Natural killer cell (primary cell): ENCODE measurements around the gene LMNA. TPM values are rescaled to one million over a fixed set of nuclear protein-coding genes. Genes with fewer than 3 reads are reported as not detected.

Experiments
- ATAC-seq, 3 donors: fragments of 150-1000 bp in 2 of 3; fragments of 200-7000 bp in 1 of 3; cut with Tn5 transposase; 1 replicate in 1 of 3; 2 replicates in 2 of 3; pipeline ENCODE4 v1.10.0; 2021; ENCODE audit warnings: mild to moderate bottlenecking in 2 of 3, moderate library complexity in 2 of 3
- DNase-seq, 2 donors: peaks; one replicate each; pipeline versions ENCODE4 v3.0.0 to v3.0.0-alpha.2; 2013 to 2021; ENCODE audit warnings: mixed read lengths in 1 of 2
- H3K27ac ChIP-seq: one replicate; pipeline ENCODE4 v1.5.1; 2013; ENCODE audit warnings: mild to moderate bottlenecking, low read length
- H3K27me3 ChIP-seq: one replicate; pipeline ENCODE4 v1.6.1; 2013; ENCODE audit warnings: low read length; ENCODE audit not compliant: control insufficient read depth, insufficient read depth
- H3K36me3 ChIP-seq: one replicate; pipeline ENCODE4 v1.6.1; 2013; ENCODE audit warnings: low read length; ENCODE audit not compliant: control insufficient read depth, insufficient read depth
- H3K4me1 ChIP-seq: one replicate; pipeline ENCODE4 v1.6.1; 2013; ENCODE audit warnings: low read length; ENCODE audit not compliant: control insufficient read depth, insufficient read depth
- H3K4me3 ChIP-seq: one replicate; pipeline ENCODE4 v1.5.1; 2013; ENCODE audit warnings: low read length
- H3K9me3 ChIP-seq: one replicate; pipeline ENCODE4 v1.6.1; 2013; ENCODE audit warnings: low read length; ENCODE audit not compliant: control insufficient read depth, insufficient read depth
- H3K27ac Mint-ChIP-seq, 2 donors: one replicate each; pipeline ENCODE4 v1.8.0; 2022; ENCODE audit warnings: mild to moderate bottlenecking in 2 of 2, mixed read lengths in 2 of 2, moderate library complexity in 1 of 2
- H3K27me3 Mint-ChIP-seq, 2 donors: one replicate each; pipeline ENCODE4 v1.8.0; 2022; ENCODE audit warnings: low read depth in 2 of 2, mixed read lengths in 2 of 2
- H3K36me3 Mint-ChIP-seq: one replicate; pipeline ENCODE4 v1.8.0; 2022; ENCODE audit warnings: mixed read lengths
- H3K4me1 Mint-ChIP-seq, 2 donors: one replicate each; pipeline ENCODE4 v1.8.0; 2022; ENCODE audit warnings: mixed read lengths in 2 of 2
- H3K4me3 Mint-ChIP-seq: one replicate; pipeline ENCODE4 v1.8.0; 2022; ENCODE audit warnings: mild to moderate bottlenecking, moderate library complexity, mixed read lengths
- H3K9me3 Mint-ChIP-seq, 2 donors: one replicate each; pipeline ENCODE4 v1.8.0; 2022; ENCODE audit warnings: mixed read lengths in 2 of 2
- WGBS: methylation state at CpG from one replicate; pipeline ENCODE4 v1.1.7; 2013; ENCODE audit warnings: missing lambda C conversion rate; ENCODE audit not compliant: insufficient coverage; 5-methylcytosine and 5-hydroxymethylcytosine counted together
- intact Hi-C: fragments of 100-400 bp; cut with micrococcal nuclease; formaldehyde crosslinking; loops from one replicate; pipeline ENCODE4 v1.14.2; 2022
- total RNA-seq, 4 donors: library from RNA; stranded (reverse); fragments of 120-200 nt in 1 of 4; gene quantifications; one replicate each; pipeline versions ENCODE4 v1.2.3 to v1.2.4, GENCODE V29; 2013 to 2022
- TF ChIP-seq, protein P1 (sequence below): fragments of 200-600 bp; IDR thresholded peaks from one replicate; pipeline ENCODE4 v1.8.0; 2022; ENCODE audit warnings: antibody characterized with exemption

Gene LMNA
- total RNA-seq, 3 donors from 2014 or later (not counting 1 experiment from before 2014, with no cell fraction given) = 201 to 504 (median 273) TPM

DNA sequence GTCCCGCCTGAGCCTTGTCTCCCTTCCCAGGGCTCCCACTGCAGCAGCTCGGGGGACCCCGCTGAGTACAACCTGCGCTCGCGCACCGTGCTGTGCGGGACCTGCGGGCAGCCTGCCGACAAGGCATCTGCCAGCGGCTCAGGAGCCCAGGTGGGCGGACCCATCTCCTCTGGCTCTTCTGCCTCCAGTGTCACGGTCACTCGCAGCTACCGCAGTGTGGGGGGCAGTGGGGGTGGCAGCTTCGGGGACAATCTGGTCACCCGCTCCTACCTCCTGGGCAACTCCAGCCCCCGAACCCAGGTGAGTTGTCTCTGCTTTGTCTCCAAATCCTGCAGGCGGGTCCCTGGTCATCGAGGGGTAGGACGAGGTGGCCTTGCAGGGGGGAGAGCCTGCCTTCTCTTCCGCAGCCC is 24.0 kb downstream of the LMNA start:
- H3K27ac ChIP-seq = no peak overlapping the region
- H3K9me3 Mint-ChIP-seq = no peaks in the 10 kb centered on the region
- DNase-seq (no peak), ATAC-seq (no peak)
- H3K27me3 Mint-ChIP-seq = peaks cover 0 to 8% of the 10 kb centered on the region in 2 donors
- intact Hi-C loops = no loop called here
- H3K9me3 ChIP-seq = no peaks in the 10 kb centered on the region
- no peaks in the 10 kb centered on the region for H3K36me3 ChIP-seq
- no peaks in the 10 kb centered on the region for H3K27me3 ChIP-seq
- no peaks in the 10 kb centered on the region for H3K4me1 ChIP-seq
- H3K36me3 Mint-ChIP-seq = no peaks in the 10 kb centered on the region
- peak overlapping the region in 1 of 2 donors; percentile 51 for H3K27ac Mint-ChIP-seq
- no peak overlapping the region for H3K4me3 ChIP-seq
- 96% methylated on average over 22 of the region's 22 CpGs for WGBS
- peak overlapping the region; percentile 17 for H3K4me3 Mint-ChIP-seq
- peaks cover 0 to 8% of the 10 kb centered on the region in 2 donors for H3K4me1 Mint-ChIP-seq
- TF ChIP-seq, protein P1, sequence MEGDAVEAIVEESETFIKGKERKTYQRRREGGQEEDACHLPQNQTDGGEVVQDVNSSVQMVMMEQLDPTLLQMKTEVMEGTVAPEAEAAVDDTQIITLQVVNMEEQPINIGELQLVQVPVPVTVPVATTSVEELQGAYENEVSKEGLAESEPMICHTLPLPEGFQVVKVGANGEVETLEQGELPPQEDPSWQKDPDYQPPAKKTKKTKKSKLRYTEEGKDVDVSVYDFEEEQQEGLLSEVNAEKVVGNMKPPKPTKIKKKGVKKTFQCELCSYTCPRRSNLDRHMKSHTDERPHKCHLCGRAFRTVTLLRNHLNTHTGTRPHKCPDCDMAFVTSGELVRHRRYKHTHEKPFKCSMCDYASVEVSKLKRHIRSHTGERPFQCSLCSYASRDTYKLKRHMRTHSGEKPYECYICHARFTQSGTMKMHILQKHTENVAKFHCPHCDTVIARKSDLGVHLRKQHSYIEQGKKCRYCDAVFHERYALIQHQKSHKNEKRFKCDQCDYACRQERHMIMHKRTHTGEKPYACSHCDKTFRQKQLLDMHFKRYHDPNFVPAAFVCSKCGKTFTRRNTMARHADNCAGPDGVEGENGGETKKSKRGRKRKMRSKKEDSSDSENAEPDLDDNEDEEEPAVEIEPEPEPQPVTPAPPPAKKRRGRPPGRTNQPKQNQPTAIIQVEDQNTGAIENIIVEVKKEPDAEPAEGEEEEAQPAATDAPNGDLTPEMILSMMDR = no peak

DNA sequence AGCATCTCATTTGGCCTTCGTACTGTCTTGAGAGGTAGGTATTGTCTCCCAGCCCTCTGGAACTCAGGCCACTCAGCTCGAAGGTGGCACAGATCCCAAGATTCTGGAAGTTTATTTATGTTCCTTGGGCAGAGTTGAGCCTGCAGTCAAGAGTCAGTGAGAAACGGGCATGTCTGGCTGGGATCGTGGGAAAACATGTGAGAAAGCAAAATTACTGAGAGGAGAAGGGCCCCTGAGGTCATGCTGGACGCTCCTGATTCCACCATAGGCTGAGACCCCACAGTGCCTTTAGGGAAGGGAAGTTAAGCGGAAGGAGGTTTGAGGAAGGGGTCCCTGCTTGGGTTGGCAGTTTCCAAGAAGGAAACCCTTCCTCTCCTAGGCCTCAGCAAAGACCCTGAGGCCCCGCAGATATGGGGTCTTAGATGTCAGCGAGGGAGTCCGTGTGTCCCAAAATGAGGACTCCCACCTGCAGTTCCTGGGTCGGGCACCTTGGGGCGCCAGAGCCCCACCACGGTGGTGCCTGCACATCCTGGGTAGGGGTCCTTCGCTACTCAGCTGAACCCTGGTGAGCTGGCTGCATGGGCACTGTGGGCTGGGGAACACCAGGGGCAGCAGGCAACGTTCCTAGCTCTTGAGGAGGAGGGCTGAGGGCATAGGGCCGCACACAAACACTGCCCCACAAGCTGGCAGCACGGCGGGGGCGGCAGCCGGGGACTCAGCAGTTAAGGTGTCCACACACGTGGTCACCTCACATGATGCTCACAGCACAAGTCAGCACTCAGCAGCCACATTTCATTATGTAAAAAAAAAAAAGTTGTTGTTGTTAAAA is 26.6 kb downstream of the LMNA start:
- peaks cover 6 to 11% of the 10 kb centered on the region in 2 donors for H3K4me1 Mint-ChIP-seq
- no peak overlapping the region for H3K27ac ChIP-seq
- H3K4me1 ChIP-seq = peaks cover 3% of the 10 kb centered on the region
- peak in 1 of 2 donors; percentile 53 for DNase-seq
- H3K9me3 Mint-ChIP-seq = no peaks in the 10 kb centered on the region
- no peaks in the 10 kb centered on the region for H3K9me3 ChIP-seq
- H3K36me3 ChIP-seq = no peaks in the 10 kb centered on the region
- TF ChIP-seq, protein P1 = peak; percentile 48
- ATAC-seq = peak; percentile 8 to 41 (median 26)
- no peaks in the 10 kb centered on the region for H3K36me3 Mint-ChIP-seq
- peaks cover 6 to 16% of the 10 kb centered on the region in 2 donors for H3K27me3 Mint-ChIP-seq
- 62% methylated on average over 20 of the region's 20 CpGs for WGBS
- no peak overlapping the region for H3K4me3 Mint-ChIP-seq
- no peak overlapping the region for H3K4me3 ChIP-seq
- H3K27me3 ChIP-seq = no peaks in the 10 kb centered on the region
- intact Hi-C loops = no loop called here
- peak overlapping the region; percentile 9 to 70 for H3K27ac Mint-ChIP-seq

DNA sequence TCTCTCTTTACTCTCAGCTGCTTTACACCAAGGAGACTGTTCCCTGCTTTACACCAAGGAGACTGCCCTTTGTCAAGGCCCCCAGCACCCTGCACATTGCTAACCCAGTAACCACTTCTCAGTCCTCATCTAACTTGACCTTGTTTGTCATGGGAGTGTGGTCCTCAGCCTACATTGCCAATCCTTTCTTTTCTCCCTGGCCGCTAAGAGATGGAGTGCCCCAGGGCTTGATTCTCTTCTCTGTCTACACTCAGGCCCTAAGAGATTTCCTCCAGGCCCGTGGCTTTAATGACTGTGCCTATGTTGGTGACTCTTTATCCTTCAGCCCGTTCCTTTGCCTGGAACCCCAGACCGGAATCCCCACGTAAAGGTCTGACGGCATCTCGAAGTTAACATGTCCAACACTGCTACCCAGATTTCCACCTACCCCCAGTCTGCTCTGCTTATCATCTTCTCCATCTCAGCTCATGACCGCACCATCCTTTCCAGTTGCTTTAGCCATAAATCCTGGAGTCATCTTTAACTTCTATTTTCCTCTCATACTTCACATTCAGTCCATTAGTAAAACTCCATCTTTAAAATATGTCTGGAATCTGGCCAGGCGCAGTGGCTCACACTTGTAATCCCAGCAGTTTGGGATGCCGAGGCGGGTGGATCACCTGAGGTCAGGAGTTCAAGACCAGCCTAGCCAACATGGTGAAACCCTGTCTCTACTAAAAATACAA is 29.4 kb downstream of the LMNA start:
- TF ChIP-seq, protein P1 = no peak
- intact Hi-C loops = no loop called here
- no peaks in the 10 kb centered on the region for H3K36me3 Mint-ChIP-seq

More for the DNA sequence above, 29.4 kb downstream of the LMNA start:
- H3K27me3 ChIP-seq = no peaks in the 10 kb centered on the region
- Mint-ChIP-seq H3K4me1 (peaks cover 15 to 21% of the 10 kb centered on the region in 2 donors), H3K4me3 (no peak overlapping the region), H3K9me3 (no peaks in the 10 kb centered on the region), H3K27me3 (peaks cover 9 to 23% of the 10 kb centered on the region in 2 donors), H3K27ac (no peak overlapping the region)
- WGBS = 83% methylated on average over 11 of the region's 11 CpGs
- no peaks in the 10 kb centered on the region for H3K36me3 ChIP-seq
- DNase-seq = no peak
- H3K9me3 ChIP-seq = no peaks in the 10 kb centered on the region
- H3K4me3 ChIP-seq = no peak overlapping the region
- H3K4me1 ChIP-seq = peaks cover 31% of the 10 kb centered on the region
- no peak for ATAC-seq
- no peak overlapping the region for H3K27ac ChIP-seq
